ENCODE measurements around the gene ZBTB38.
A peak's percentile ranks its signal among the peaks of the same experiment; 100 is the strongest.

The ZBTB38 gene

DNA sequence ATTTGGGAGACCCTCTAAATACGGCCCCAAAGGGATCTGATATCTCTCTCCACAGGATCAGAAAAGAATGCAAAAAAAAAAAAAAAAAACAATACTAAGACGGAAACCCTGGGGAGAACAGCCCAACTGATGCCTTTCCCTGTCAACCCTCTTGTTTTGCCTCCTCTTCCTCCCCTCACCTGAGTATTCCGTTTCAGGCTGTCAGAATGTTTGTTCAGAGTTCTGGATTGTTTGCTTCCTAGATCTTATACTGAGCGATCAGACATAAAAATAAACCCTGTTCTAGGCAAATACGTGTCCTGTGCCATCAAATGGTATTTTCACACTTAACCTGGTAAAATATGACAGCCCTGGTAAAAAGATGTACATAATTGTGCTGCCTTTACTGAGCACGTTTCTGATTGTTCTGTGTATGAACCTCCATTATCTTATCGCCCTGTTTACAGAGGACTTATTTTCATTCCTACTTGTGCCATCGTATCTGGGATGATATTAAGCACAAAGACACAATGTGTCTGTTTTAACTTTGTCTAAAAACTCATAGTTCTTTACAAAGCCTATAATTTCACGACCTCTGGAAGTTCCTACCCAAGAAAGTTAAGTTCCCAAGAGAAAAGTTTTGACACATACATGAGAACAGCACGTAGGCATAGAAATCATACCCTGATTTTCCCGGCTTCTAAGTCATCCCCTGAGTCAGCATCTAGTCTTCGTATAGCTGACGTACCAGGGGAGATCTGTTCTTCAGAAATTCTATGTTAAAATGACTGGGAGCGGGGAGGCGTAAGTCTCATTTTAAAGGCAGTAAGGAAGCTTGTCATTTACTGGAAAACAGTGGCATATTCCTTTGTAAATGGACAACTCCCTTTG, 856 bp downstream of the ZBTB38 start:
- DNase-seq, result no peak

DNA sequence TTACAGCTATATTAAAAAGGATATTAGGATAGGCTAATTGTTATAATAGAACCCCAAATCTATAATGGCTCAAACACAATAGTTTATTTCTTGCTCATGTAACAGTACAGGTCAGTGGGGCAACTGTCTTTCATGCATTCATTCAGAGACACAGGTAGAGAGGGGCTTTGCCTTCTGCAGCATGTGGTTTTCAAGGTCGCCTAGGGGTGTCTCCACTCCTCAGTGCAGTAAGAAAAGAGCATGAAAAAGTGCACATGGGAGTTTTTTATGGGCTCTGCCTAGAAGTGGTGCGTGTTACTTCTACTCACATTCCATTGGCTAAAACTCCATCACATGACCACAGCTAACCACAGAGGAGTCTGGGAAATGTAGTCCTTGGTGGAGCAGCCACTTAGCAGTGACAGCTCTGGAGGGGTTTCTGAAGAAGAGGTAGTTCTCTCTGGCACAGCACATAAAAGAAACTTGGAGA, 1.8 kb downstream of the ZBTB38 start:
- DNase-seq, result peak; percentile 24

DNA sequence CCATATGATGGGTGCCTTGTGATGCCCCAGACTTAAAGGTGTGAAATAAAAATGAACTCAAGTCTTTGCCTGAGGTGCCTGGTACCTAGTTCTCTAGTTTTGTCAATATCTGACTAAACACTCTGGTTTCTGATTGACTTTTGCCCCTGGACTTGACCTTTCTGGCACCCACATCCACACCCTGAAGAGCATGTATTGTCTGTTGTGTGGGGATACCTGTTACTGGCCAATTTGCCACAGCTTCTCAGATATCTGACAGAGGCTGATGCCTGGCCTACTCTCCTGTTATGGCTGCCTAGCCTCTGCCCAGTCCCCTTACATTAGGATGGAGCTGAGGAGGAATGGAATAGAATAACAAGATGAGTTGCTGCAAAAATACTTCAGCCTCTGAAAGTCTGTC, 3.6 kb downstream of the ZBTB38 start:
- no peak for DNase-seq

DNA sequence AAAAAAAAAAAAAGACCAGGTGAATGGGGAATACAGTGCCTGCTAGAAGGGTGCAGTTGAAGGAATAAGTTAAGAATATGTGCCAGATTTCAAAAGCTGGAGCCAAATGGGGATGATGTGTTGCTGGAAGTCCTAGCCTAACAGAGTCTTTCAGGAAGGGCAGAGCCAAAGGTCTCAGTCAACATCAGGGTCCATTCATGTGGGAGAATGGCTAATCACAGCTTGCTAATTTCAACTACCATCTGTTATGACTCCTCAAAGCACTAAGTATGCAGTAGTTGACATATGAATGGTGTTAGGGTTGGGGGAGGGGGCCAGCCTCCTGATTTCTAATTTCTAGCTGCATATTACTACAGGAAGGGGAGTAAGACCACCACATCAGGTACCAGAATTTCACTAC, 4.4 kb downstream of the ZBTB38 start:
- DNase-seq, result no peak

DNA sequence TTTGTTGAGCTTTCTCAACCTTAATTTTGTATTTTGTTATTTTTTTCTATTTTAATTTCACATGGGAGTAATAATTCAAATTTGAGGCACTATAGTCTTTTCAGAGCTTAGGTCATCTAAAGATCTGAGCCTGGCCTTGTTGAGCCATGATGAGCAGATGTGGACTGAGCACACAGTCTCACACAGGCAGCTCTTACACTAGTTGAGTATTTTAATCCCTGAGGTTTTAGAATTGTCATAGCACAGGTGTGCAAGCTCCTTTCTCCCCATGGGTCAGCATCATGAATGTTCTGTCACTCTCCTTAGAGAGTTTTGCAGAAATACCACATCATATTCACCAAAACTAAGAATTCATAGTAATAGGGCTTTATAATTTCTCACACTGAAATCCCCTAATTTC, 4.9 kb downstream of the ZBTB38 start:
- DNase-seq, result no peak

DNA sequence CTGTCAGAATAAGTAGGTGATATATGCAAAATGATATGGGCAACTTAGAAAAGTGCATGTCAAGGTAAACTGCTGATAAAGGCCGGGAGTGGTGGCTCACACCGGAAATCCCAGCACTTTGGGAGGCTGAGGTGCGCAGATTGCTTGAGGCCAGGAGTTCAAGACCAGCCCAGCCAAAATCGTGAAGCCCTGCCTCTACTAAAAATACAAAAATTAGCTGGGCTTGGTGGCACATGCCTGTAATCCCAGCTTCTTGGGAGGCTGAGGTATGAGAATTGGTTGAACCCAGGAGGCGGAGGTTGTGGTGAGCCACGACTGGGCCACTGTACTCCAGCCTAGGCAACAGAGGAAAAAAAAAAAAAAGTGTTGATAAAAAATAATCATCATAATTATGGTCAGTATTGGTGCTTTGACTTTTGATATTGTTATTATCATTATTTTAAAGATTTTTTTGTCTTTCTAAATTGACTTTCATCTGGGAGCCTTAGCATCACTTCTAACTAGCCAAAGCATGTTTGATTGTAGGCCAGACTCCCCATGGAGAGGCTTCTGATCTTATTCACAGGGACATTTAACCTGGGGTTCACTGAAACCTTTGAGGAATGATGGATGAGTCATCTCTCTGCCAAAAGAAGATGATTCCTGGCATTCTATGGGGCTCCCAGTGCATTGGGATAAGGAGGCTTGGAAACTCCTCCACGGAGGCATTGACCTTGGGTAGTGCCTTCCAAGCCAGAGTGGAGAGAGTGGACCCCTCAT, 5.6 kb downstream of the ZBTB38 start:
- no peak for DNase-seq

DNA sequence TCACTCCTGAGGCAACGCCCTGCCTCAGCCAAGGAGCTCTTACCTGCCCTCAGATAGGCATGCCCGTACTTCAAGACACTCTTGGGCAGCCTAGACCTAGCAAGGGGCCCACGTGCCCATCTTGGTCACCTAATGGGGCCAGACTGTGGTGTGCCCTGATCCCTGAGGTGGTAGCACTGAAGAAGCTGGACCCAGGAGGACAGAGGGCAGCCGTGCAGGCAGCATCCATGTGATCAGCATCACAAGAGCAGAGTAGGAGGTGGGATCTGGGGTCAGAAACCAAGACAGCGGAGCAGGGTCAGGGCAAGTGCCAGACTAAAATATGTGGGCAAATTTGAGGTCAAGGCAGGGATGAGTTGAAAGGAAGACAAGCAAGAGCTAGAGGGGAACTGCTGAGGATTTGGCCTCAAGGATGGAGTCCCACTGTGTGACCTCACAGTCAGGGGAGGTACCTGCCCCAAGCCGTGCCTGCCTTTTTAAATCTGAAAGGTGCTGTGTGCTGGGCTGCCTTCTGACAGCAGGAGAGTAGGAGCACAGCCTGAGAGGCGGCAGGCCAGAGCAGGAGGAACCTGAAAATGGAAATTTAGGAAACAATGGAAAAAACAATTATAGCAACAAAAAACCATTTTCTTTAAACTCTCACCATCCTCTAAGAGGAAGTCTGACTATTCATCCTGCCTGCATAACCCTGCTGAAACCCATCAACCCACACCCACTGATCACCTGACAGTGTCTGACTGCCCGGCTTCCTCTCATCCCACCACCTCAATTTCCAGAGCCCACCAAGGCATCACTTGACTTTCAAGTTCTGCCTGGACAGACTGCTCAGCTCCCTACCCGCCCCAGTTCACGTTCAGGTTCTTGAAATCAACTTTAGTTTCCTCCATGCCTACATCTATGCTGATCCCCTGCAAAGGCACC, 7.3 kb downstream of the ZBTB38 start:
- no peak for DNase-seq

DNA sequence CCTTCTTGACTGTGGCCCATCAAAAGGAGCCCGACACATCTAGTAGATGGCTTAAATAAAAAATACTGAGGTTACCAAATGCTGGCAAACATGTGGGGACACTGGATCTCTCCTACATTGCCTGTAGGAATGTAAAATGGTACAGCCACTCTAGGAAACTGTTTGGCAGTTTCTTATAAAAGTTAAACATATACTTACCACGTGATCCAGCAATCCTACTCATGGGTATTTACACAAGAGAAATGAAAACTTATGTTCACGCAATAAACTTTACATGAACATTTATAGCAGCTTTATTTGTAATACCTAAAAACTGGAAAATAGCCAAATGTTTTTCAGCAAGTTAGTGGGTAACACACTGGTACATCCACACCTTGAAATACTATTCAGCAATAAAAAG, 9.1 kb downstream of the ZBTB38 start:
- no peak for DNase-seq

DNA sequence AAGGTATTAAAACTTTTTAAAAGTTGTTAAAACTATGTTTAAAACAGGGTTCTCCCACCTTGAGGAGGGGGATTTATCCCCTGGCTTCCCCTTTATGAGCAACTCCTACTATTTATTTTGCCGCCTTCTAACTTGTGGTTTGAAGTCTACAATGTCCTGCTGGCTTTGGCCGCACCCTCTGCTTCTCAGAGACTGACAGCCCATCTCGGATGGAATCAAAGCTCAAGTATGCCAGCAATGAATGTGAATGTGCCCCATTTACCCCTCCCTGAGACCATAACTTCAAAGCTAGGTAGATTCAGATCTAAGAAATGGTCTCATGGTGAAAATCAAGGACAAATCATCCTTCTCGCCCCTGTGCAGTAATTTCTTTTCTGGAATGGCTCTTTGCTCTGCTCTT, 10.3 kb downstream of the ZBTB38 start:
- DNase-seq, result no peak

DNA sequence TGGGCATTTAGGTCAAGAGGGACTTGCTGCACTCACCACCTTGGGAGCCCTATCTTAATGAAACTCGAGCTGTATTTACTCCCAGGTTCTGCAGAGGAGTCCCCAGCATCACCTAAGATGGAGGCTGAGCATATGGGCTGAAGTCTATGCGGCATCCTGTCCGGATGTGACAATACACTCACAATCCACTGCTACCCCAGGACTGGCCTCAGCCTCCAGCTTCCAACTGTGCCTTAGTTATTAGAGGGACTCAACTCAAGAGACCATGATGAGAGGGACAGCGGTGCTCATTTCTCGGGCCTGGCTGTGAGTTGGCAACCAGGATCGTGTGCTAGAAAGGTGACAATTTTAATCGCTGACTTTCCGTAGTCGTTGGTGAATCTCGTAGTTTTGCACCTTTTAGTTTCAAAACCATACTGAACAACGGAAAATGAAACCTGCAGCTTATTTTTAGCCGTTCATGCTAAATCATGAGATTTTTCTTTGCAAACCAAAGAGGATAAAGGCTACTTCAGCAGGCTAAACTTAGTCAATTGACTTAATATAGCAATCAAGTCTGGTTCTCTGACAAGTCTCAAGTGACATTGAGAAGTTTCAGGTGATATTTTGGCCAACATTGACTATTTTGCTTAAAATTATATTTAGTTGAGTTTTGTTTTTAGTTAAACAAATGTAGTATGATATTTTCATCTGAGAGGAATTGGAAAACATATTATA, 11.1 kb downstream of the ZBTB38 start:
- DNase-seq, result no peak

DNA sequence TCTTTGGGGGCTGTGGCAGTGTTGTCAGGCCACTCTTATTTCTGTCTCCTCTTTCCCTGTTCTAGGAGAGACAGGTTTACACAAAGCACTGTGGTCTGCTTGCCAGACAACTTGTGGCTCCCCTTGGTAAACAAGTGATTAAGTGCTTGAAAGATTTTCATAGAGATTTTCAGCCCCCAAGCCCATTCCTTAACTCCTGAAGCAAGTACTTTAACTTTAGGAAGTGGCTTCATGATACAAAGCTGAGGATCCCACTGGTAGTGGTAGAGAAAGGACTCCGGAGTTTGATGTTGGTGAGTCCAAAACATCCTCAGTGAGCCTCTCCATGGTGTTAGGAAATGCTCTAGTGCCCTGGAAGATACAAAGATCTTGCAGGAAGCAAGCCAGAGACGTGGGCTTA, 12.0 kb downstream of the ZBTB38 start:
- no peak for DNase-seq

DNA sequence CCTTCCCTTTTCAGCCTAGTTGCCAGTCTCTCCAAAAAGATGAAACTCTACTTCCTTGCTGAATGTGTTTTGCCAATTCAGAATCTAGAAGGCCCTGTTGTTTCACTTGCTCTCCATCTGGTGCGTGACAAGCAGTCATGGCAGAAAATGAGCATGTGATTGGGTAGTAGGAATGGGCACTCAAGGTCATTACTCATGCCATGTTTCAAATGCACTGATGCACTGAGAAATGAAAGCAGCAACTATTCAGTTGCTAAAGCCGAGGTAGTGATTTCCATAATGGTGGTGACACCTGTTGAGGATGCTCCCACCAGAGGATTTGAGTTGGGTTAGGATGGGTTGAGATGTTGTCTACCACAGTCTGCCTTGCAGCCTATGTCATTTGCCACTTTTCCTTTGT, 12.7 kb downstream of the ZBTB38 start:
- no peak for DNase-seq

DNA sequence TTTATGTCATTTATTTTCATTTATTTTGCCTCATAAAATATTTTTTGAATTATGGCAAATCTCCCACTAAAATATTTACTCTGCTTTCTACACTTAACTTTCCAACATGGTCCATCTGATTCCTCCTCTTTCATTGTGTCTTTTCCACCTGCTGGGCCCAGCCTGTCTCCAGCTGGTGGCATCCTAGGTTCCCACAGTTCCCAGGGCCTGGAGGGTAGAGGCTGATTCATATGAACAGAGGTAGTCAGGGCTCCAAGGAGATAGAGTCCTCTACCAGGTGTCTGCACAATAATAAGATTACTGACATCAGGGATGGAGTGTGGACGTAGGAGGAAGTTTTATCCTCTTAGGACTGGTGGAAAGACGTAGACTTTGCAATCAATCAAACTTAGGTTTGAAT, 14.3 kb downstream of the ZBTB38 start:
- DNase-seq, result no peak

DNA sequence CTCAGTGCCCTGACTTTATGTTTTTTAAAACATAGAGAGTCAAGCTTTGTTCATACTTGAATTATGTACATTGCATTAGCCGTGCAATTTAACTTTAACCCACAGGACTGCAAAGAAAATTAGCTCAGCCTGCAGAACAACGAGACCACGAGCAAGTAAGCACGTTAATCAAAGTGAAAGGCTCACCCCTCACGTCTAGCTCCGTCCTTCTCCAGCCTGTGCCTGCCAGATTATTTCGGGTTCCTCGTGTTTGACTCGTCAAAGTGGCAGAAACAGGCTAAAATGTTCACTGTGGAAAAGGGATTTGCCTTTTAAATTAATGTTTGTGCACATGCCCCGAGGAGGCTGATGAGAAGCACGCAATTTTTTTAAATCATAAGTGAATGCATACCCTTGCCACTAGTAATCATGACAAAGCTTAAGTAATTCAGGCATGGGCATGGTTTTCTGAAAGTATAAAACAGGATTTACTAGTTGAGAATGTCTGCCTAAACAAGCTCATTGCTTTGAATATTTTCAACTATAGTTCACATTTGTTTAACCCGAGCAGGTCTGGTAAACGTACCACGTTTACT, 15.3 kb downstream of the ZBTB38 start:
- DNase-seq, result no peak

DNA sequence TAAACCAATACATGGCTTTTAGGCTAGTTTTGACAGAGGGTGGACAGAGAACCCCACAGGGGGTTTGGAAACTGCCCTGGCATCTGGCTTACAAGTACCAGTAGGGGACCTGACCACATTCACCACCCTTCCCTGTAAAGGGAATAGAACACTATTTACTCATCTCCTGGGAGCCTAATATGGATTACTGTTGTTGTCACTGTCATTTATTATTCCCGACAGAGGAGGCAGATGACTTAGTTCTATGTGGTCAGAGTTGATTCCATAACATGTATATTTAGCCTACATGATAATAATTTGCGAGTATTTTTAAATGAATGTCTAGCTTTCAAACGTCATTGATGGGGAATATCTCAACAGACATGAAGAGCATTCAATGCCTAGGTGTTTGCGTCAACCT, 15.9 kb downstream of the ZBTB38 start:
- DNase-seq, result no peak

DNA sequence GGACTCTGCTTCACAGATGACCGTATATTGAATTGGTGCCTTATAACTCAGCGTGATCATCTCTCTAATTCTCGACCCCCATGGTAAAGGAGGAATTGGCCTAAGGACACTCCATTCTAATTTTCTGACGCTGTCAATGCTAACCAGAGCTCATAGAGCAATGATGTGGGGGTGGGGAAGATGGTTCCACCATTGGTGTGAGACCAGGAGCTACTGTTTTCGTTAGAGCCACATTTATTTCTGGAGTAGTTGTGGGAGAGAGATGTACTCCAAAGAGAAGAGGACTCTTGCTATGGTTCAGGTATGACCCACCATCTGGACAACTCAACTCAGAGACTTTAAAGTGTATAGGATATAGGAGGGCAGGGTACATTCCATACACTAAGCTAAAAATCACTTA, 16.3 kb downstream of the ZBTB38 start:
- no peak for DNase-seq

DNA sequence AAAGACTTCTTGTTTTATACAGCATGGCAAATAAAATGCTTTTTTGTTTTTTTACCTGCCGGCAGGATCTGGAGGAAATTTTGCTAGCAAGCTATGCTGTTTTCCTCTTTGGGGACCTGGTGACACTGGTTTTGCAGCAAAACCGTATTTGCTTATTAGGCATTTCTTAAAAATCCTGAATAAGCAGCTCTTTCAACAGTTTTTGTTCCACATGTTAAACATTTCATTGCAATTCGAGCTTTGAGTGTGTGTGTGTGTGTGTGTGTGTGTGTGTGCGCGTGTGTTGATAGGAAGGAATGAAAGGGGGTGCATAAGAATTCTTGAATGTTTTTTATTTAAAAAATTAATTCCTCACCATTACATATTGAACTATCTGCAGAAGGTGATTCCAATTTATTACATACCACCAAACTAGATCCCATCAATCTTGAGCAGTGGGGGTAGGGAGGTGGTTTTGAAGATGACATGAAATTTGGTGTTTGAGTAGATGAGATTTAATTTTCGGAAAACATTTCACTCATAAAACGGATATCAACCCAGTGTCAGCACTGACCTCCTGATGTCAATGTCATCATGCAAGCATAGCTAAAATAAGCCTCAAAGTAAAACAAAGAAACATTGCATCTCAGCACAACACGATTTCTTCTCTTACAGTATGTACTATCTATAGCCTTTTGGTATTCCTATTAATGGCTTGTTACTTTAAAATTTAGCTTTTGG, 17.3 kb downstream of the ZBTB38 start:
- no peak for DNase-seq

DNA sequence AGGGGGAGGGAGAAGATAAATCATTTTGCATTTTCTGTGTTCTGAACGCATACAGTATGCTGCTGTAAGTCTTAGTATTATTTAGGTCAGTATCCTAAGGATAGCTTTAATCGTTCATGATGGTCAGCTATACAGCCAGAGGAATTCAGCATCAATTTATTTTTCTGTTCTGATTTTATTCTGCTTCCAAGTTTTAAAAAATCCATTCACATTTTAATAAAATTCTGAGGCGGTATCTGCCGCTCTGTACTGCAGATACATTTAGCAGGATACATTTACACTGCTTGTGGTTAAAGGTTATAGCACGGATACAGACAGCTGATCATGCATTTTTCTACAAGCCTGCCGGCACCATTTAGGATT, 17.8 kb downstream of the ZBTB38 start:
- DNase-seq, result no peak

DNA sequence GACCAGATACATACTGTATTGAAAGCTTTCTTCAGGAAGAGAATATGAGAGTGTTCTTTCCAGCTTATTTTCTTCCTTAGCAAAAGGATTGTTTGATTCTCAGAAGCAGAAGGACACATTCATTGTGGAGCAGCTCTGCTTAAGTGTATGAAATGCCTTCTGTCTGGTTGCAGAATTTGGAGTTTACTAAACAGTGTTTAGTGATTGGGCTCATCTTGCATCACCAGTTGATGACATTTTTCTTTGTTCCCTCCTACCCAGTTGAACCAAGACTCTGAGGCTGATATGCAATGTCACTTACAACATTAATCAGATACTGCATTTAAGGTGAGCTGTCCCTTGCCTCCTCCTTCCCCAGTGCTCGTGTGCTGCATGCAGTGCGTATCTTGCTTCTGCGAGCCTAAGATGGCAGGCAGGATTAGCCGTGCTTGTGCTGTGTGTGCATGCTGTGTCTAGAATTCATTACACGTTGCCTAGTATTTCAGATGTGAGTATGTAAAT, 18.4 kb downstream of the ZBTB38 start:
- DNase-seq, result no peak

DNA sequence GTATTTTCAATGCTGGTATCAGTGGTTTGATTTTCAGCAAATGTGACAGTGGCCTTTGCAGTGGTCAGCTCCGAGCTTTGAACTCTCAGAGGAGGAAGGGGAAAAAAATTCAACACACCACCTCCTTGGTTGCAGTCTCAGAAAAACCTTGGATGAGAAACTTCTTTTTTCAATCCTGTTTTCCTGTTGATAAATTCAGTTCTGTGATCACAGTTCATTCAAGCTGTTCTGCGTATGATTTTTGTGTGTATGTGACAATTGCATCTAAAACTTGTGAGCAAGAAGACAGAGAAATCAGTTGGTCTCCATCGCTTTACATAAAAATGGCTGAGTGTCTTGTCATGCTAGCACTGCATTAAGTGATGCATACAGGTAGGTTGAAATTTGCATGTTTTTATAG, 19.2 kb downstream of the ZBTB38 start:
- no peak for DNase-seq

DNA sequence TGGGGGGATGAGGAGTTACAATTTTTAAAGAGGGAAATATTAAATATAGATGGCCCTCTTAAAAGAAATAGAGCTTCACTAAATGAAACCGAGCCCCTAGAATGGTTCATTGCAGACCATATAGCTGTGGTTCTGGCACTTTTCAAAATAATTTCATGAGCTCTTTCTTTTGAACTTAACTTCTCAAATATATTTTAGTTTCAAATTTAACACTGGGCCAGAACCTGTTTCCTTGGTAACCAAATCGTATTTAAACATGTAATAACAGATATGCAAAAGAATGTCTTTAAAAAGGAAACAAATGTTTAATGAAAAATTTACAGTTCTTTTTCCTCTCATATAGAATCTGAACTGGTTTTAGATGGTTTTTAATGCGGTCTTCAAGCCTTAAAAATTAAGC, 20.1 kb downstream of the ZBTB38 start:
- no peak for DNase-seq
